OCI-LY1 (cell line): Measurements from ENCODE around the gene SDK1.

ENCODE experiments used
- EZH2 ChIP-seq: fragments of 200-600 bp; sonication (generic), shearing (Covaris generic); IDR thresholded peaks from 2 replicates; pipeline ENCODE4 v1.8.0; 2017; ENCODE audit warnings: borderline replicate concordance, mixed run types, mild to moderate bottlenecking, antibody characterized with exemption, low read length, moderate library complexity, mixed read lengths
- TF ChIP-seq, protein P1 (sequence below): fragments of 200-600 bp; sonication (generic), shearing (Covaris generic); IDR thresholded peaks from 2 replicates; pipeline ENCODE4 v1.5.1; 2017; ENCODE audit warnings: mild to moderate bottlenecking, antibody characterized with exemption, low read length, moderate library complexity, mixed read lengths

DNA sequence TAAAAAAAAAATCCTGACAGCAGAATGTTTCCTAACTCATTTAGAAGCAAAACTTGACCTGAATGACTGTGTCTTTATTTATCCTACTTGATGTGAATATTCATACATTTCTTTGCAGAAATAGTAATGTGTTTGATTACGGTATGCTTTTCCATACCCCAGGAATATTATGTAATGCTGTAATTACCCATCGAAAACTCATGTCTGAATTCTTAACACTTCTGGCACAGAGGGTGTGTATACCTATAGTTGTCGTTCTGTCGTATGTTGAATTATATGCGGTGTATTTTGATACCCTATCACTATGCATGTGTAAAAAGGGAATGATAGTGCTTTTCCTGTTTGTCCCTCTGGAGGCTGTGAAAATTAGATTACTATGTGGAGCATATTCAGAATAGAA, 26.6 kb downstream of the SDK1 start:
- TF ChIP-seq, protein P1, sequence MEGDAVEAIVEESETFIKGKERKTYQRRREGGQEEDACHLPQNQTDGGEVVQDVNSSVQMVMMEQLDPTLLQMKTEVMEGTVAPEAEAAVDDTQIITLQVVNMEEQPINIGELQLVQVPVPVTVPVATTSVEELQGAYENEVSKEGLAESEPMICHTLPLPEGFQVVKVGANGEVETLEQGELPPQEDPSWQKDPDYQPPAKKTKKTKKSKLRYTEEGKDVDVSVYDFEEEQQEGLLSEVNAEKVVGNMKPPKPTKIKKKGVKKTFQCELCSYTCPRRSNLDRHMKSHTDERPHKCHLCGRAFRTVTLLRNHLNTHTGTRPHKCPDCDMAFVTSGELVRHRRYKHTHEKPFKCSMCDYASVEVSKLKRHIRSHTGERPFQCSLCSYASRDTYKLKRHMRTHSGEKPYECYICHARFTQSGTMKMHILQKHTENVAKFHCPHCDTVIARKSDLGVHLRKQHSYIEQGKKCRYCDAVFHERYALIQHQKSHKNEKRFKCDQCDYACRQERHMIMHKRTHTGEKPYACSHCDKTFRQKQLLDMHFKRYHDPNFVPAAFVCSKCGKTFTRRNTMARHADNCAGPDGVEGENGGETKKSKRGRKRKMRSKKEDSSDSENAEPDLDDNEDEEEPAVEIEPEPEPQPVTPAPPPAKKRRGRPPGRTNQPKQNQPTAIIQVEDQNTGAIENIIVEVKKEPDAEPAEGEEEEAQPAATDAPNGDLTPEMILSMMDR: no peak
- TF ChIP-seq EZH2: no peak
